Prostate gland (tissue), 2 donors: ENCODE data around the gene LEUTX. TPM values are rescaled to one million over a fixed set of nuclear protein-coding genes. Genes with fewer than 3 reads are reported as not detected.

Source experiments
- DNase-seq: peaks from one replicate; pipeline ENCODE4 v3.0.0-alpha.2; 2019; ENCODE audit warnings: low spot score
- H3K27ac ChIP-seq, 2 donors: fragments of 200-600 bp; sonication (generic); 2 replicates each; pipeline ENCODE4 v1.5.1; 2017 to 2019
- H3K27me3 ChIP-seq: fragments of 200-600 bp; sonication (generic); replicated peaks from 2 replicates; pipeline ENCODE4 v1.5.1; 2019; ENCODE audit not compliant: insufficient read depth
- H3K36me3 ChIP-seq, 2 donors: fragments of 200-600 bp; sonication (generic); 1 replicate in 1 of 2; 2 replicates in 1 of 2; pipeline versions ENCODE4 v1.5.1 to v1.8.1; 2017 to 2019
- H3K4me1 ChIP-seq: fragments of 200-600 bp; sonication (generic); replicated peaks from 2 replicates; pipeline ENCODE4 v1.5.1; 2019
- H3K4me3 ChIP-seq, 2 donors: fragments of 200-600 bp; sonication (generic); 2 replicates each; pipeline ENCODE4 v1.5.1; 2017 to 2019
- H3K9me3 ChIP-seq: fragments of 200-600 bp; sonication (generic); 2 replicates; pipeline ENCODE4 v1.5.1; 2017
- POLR2A ChIP-seq: fragments of 450-650 bp; IDR thresholded peaks from one replicate; pipeline ENCODE4 v1.6.1; 2016; ENCODE audit warnings: antibody characterized with exemption, mild to moderate bottlenecking
- POLR2AphosphoS5 ChIP-seq: sonication (generic); formaldehyde crosslinking; IDR thresholded peaks from one replicate; pipeline ENCODE4 v1.6.1; 2017; ENCODE audit warnings: antibody characterized with exemption
- WGBS: methylation state at CpG from one replicate; pipeline ENCODE4 v1.1.5; 2018; 5-methylcytosine and 5-hydroxymethylcytosine counted together
- intact Hi-C: fragments of 100-400 bp; cut with DNase I; formaldehyde crosslinking; loops from one replicate; pipeline ENCODE4 v1.14.2; 2022
- total RNA-seq, 2 donors: library from RNA; depleted of rRNA; stranded (reverse); fragments of >200 nt; gene quantifications; one replicate each; pipeline ENCODE4 v1.1.0, GENCODE V29; 2016
- TF ChIP-seq, protein P1 (sequence below), 4 experiments: fragments of 200-600 bp in 2 of 4; fragments of 450-650 bp in 2 of 4; sonication (generic) in 2 of 4; IDR thresholded peaks; 1 replicate in 3 of 4; 2 replicates in 1 of 4; pipeline ENCODE4 v1.5.1; 2016 to 2019; ENCODE audit warnings: antibody characterized with exemption in 4 of 4, mild to moderate bottlenecking in 2 of 4, moderate library complexity in 2 of 4

LEUTX gene, protein sequence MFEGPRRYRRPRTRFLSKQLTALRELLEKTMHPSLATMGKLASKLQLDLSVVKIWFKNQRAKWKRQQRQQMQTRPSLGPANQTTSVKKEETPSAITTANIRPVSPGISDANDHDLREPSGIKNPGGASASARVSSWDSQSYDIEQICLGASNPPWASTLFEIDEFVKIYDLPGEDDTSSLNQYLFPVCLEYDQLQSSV
- not detected for total RNA-seq

DNA sequence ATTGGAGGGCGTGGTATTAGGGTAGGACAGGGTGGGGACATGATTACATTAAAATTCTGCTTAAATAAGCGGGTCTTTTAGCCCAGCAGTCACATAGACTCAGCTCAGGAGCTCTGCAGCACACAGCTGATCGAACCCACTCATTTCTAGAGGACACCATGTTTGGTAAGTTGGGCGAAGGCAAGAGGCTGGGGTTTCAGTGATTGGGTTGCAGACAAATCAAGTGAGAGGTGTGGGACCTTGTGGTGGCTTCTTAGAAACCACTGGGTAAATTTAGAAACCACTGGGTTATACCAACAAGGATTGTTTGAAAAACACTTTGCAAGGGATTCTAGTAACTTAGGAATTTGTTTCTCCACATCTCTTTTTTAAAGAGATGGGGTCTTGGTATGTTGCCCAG is at the start of gene LEUTX:
LEUTX (plus strand) TSS at position 92 of the 400 bp plus-strand sequence; CDS start at position 159, 67 bp downstream.
- intact Hi-C loops = no loop called here
- Histone ChIP-seq H3K4me1 (no peaks in the 10 kb centered on the region), H3K27ac (no peak within 1 kb of the TSS), H3K9me3 (no peaks in the 10 kb centered on the region), H3K4me3 (no peak within 1 kb of the TSS), H3K36me3 (no peaks in the 10 kb centered on the region), H3K27me3 (no peaks in the 10 kb centered on the region)
- DNase-seq = no peak
- 93% methylated on average over 4 of the region's 4 CpGs for whole genome bisulfite sequencing
- no peak for TF ChIP-seq POLR2AphosphoS5
- TF ChIP-seq, protein P1, sequence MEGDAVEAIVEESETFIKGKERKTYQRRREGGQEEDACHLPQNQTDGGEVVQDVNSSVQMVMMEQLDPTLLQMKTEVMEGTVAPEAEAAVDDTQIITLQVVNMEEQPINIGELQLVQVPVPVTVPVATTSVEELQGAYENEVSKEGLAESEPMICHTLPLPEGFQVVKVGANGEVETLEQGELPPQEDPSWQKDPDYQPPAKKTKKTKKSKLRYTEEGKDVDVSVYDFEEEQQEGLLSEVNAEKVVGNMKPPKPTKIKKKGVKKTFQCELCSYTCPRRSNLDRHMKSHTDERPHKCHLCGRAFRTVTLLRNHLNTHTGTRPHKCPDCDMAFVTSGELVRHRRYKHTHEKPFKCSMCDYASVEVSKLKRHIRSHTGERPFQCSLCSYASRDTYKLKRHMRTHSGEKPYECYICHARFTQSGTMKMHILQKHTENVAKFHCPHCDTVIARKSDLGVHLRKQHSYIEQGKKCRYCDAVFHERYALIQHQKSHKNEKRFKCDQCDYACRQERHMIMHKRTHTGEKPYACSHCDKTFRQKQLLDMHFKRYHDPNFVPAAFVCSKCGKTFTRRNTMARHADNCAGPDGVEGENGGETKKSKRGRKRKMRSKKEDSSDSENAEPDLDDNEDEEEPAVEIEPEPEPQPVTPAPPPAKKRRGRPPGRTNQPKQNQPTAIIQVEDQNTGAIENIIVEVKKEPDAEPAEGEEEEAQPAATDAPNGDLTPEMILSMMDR (IDR thresholded peaks at IDR 0.05) = no peak
- no peak for TF ChIP-seq POLR2A

DNA sequence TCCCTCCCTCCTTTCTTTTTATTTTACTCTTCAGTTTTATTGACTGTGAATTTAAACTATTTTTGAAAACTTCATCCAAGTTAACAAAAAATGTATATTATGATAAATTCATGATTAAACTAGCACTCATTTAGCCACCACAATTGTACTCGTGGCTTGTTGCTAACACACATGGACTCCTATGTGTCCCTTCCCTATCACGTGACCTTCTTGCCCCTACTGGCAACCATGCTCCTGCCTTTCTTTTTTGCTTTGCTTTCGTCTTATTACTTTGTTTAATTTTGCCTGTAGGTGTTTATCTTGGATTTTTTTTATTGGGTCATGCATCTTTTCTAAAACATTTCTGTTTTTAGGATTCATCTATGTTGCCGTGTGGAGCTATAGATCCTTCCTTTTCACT is 49.1 kb upstream of the LEUTX start:
- intact Hi-C loops = no loop called here
- Histone ChIP-seq H3K9me3 (no peaks in the 10 kb centered on the region), H3K36me3 (no peaks in the 10 kb centered on the region), H3K27ac (no peak overlapping the region), H3K4me1 (no peaks in the 10 kb centered on the region), H3K27me3 (no peaks in the 10 kb centered on the region), H3K4me3 (no peak overlapping the region)
- no peak for TF ChIP-seq POLR2AphosphoS5
- no peak for TF ChIP-seq POLR2A
- TF ChIP-seq, protein P1 (IDR thresholded peaks at IDR 0.05) = no peak
- 45% methylated on average over 4 of the region's 4 CpGs for whole genome bisulfite sequencing
- DNase-seq = no peak

DNA sequence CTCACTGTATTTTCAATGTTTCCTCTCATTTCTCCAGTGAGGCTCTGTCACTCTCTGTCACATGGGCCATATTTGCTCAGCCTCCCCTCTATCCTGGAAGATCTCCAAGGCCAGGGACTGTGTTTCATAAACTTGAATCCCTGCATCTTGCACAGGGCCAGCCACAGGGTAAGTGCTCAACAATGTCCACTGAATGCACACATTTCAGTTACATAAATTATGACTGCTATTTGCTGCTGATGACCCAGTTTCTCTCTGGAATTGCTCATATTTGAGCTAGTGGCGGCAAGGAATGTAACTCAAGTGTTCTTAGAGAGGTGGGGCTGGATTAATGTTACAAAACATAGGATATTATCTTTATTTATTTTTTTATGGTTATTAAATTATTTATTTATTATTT is 47.0 kb upstream of the LEUTX start:
- no peak for DNase-seq
- TF ChIP-seq POLR2A = no peak
- TF ChIP-seq POLR2AphosphoS5 = no peak
- TF ChIP-seq, protein P1 (IDR thresholded peaks at IDR 0.05) = no peak
- Histone ChIP-seq H3K4me3 (no peak overlapping the region), H3K4me1 (no peaks in the 10 kb centered on the region), H3K27ac (no peak overlapping the region), H3K9me3 (no peaks in the 10 kb centered on the region), H3K36me3 (no peaks in the 10 kb centered on the region), H3K27me3 (no peaks in the 10 kb centered on the region)
- intact Hi-C loops = no loop called here
- WGBS = 90% methylated on average over 1 of the region's 1 CpG

DNA sequence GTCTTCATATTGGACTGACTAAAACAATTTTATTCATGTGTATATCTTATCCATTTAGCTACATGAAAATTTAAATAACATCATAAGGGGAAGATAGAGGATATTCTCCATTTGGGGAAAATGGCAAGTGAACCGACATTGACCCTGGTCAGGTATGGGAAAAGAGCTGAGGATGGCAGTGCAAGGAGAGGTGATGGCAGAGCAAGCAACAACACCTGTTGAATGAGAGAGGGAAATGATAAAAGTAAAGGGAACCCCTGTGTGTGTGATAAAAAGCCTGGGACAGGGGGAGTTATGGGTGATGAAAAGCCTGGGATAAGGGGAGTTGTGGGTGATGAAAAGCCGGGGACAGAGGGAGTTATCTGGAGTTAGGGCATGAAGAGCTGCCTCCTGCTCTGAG is 44.8 kb upstream of the LEUTX start:
- 92% methylated on average over 2 of the region's 2 CpGs for WGBS
- intact Hi-C loops = no loop called here

DNA sequence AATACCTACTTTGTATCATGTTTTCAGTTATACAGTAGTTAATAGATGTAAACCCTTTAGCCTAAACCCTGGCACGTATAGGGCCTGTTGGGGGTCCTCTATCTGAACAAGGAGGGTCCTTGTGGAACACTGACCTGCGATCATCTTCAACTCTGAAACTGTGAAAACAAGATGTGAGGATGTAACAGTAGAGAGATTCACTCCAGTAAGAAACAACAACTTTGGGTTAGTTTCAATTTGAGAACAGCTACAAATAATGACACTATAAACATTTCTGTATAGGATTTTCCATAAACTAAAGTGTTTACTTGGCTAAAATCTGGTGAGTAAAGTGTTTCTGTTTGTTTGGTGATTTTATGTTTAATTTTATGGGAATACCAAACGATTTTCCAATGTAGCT is 43.0 kb upstream of the LEUTX start:
- no peak overlapping the region for H3K27ac ChIP-seq
- no peaks in the 10 kb centered on the region for H3K36me3 ChIP-seq
- intact Hi-C loops = no loop called here
- no peak for DNase-seq
- no peaks in the 10 kb centered on the region for H3K27me3 ChIP-seq
- H3K4me3 ChIP-seq = no peak overlapping the region
- TF ChIP-seq, protein P1 (IDR thresholded peaks at IDR 0.05) = no peak
- TF ChIP-seq POLR2A (no peak), POLR2AphosphoS5 (no peak)
- H3K4me1 ChIP-seq = no peaks in the 10 kb centered on the region
- WGBS = 70% methylated on average over 3 of the region's 3 CpGs
- H3K9me3 ChIP-seq = no peaks in the 10 kb centered on the region

More for the DNA sequence above, 44.8 kb upstream of the LEUTX start:
- no peak for TF ChIP-seq POLR2AphosphoS5
- no peak for TF ChIP-seq POLR2A
- TF ChIP-seq, protein P1 (IDR thresholded peaks at IDR 0.05) = no peak
- Histone ChIP-seq H3K27me3 (no peaks in the 10 kb centered on the region), H3K27ac (no peak overlapping the region), H3K4me1 (no peaks in the 10 kb centered on the region), H3K36me3 (no peaks in the 10 kb centered on the region), H3K9me3 (no peaks in the 10 kb centered on the region), H3K4me3 (no peak overlapping the region)
- no peak for DNase-seq
